DOHH2 (cell line): Measurements from ENCODE around the gene POLG.

Experiments used
- H3F3A ChIP-seq: fragments of 200-600 bp; sonication (generic), shearing (Covaris generic); 2 replicates; pipeline ENCODE4 v1.6.0; 2016; ENCODE audit warnings: antibody characterized with exemption, mild to moderate bottlenecking; ENCODE audit not compliant: control insufficient read depth, insufficient read depth
- H3K27ac ChIP-seq: fragments of 200-600 bp; sonication (generic); 2 replicates; pipeline ENCODE4 v1.5.1; 2014; ENCODE audit warnings: low read depth, mild to moderate bottlenecking, low read length, moderate library complexity
- H3K27me3 ChIP-seq: fragments of 200-600 bp; sonication (generic); 2 replicates; pipeline ENCODE4 v1.6.1; 2014; ENCODE audit warnings: mild to moderate bottlenecking, low read length, mixed read lengths; ENCODE audit not compliant: control insufficient read depth
- H3K36me3 ChIP-seq: fragments of 200-600 bp; sonication (generic); 2 replicates; pipeline ENCODE4 v1.6.1; 2014; ENCODE audit warnings: mild to moderate bottlenecking, low read length, moderate library complexity, mixed read lengths; ENCODE audit not compliant: control insufficient read depth
- H3K4me1 ChIP-seq: fragments of 200-600 bp; sonication (generic); 2 replicates; pipeline ENCODE4 v1.6.1; 2014; ENCODE audit warnings: mild to moderate bottlenecking, low read length, mixed read lengths; ENCODE audit not compliant: control insufficient read depth
- H3K4me2 ChIP-seq: fragments of 200-600 bp; sonication (generic); 2 replicates; pipeline ENCODE4 v1.6.0; 2014; ENCODE audit warnings: mild to moderate bottlenecking, low read length, moderate library complexity
- H3K4me3 ChIP-seq: fragments of 200-600 bp; sonication (generic); 2 replicates; pipeline ENCODE4 v1.5.1; 2014; ENCODE audit warnings: mild to moderate bottlenecking, low read length, mixed read lengths
- H3K79me2 ChIP-seq: fragments of 200-600 bp; sonication (generic); 2 replicates; pipeline ENCODE4 v1.6.1; 2014; ENCODE audit warnings: mild to moderate bottlenecking, low read length, mixed read lengths; ENCODE audit not compliant: control insufficient read depth
- H3K9me2 ChIP-seq: fragments of 200-600 bp; sonication (generic); replicated peaks from 2 replicates; pipeline ENCODE4 v1.6.1; 2014; ENCODE audit warnings: mild to moderate bottlenecking, low read length, mixed read lengths; ENCODE audit not compliant: control insufficient read depth
- H3K9me3 ChIP-seq: fragments of 200-600 bp; sonication (generic); 2 replicates; pipeline ENCODE4 v1.6.1; 2014; ENCODE audit warnings: antibody characterized with exemption, low read length, mixed read lengths; ENCODE audit not compliant: control insufficient read depth, insufficient read depth
- H4K20me1 ChIP-seq: fragments of 200-600 bp; sonication (generic); 2 replicates; pipeline ENCODE4 v1.6.0; 2014; ENCODE audit warnings: low read depth, mild to moderate bottlenecking, antibody characterized with exemption, low read length, moderate library complexity; ENCODE audit not compliant: control insufficient read depth, insufficient read depth
- EZH2phosphoT487 ChIP-seq: fragments of 200-600 bp; sonication (generic); IDR thresholded peaks from 2 replicates; pipeline ENCODE4 v1.6.1; 2017; ENCODE audit warnings: borderline replicate concordance, mild to moderate bottlenecking, antibody characterized with exemption, low read length, moderate library complexity, mixed read lengths
- TF ChIP-seq, protein P1 (sequence below): fragments of 200-600 bp; sonication (generic); IDR thresholded peaks from one replicate; pipeline ENCODE4 v1.5.1; 2014; ENCODE audit warnings: antibody characterized with exemption, mild to moderate bottlenecking, low read depth, low read length; ENCODE audit not compliant: poor library complexity, severe bottlenecking

POLG gene

DNA sequence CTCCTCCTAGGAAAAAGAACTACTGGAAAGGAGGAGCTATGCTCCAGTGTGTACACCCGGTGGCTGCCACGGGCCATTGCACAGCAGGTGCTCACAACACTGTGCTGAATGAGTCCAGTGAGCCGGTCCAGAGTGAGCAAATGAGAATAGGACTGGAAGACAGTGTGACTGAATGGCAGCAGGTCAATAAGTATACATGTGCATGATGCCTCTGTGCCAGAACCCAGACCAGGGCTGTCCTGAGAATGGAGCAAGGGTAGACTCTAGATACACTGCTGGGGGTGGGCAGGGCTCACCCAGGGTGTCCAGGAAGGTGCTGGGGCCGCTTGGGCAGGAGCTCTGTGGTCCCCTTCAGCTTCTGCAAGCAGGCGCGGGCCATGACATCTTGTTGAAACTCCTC lies 8.3 kb downstream of the POLG start:
- Histone ChIP-seq H3K4me1 (peaks cover 3% of the 10 kb centered on the region; the same call in 1 of the 2 replicates), H3K79me2 (peaks cover 42% of the 10 kb centered on the region), H3K9me2 (no peaks in the 10 kb centered on the region), H3K27me3 (no peaks in the 10 kb centered on the region), H3K36me3 (peaks cover 100% of the 10 kb centered on the region), H3K27ac (no peak overlapping the region), H3F3A (no peaks in the 10 kb centered on the region), H4K20me1 (peaks cover 27% of the 10 kb centered on the region; the same call in 1 of the 2 replicates), H3K4me2 (no peak overlapping the region), H3K9me3 (no peaks in the 10 kb centered on the region), H3K4me3 (no peak overlapping the region)
- TF ChIP-seq, protein P1, sequence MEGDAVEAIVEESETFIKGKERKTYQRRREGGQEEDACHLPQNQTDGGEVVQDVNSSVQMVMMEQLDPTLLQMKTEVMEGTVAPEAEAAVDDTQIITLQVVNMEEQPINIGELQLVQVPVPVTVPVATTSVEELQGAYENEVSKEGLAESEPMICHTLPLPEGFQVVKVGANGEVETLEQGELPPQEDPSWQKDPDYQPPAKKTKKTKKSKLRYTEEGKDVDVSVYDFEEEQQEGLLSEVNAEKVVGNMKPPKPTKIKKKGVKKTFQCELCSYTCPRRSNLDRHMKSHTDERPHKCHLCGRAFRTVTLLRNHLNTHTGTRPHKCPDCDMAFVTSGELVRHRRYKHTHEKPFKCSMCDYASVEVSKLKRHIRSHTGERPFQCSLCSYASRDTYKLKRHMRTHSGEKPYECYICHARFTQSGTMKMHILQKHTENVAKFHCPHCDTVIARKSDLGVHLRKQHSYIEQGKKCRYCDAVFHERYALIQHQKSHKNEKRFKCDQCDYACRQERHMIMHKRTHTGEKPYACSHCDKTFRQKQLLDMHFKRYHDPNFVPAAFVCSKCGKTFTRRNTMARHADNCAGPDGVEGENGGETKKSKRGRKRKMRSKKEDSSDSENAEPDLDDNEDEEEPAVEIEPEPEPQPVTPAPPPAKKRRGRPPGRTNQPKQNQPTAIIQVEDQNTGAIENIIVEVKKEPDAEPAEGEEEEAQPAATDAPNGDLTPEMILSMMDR: no peak
- TF ChIP-seq EZH2phosphoT487: no peak

DNA sequence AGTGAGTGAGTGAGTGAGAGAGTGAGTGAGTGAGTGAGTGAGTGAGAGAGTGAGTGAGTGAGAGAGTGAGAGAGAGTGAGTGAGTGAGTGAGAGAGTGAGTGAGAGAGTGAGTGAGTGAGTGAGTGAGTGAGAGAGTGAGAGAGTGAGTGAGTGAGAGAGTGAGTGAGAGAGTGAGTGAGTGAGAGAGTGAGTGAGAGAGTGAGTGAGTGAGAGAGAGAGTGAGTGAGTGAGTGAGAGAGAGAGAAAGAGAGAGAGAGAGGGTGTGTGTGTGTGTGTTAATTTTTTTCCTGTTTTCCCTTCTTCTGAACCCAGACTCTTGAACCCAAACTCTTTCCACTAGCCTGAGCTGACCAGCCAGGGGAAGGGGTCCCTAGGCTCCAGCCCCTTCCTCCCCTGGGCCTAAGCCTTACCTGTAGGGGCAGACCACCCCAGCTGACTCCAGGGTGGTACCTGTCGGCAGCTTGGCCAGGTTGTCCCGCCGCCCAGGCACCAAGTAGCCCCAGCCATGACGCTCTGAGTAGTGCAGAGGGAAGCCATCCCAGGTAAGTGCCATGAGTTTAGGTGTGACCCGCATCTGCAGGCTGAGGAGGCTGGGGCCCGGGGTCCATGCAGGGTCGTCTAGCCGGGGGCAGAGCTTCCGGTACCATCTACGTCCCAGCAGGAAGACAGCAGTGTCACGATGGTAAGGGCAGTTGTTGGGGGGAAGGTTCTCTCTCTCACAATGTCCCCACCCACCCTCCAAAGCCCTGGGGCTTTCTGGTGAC lies 9.4 kb downstream of the POLG start:
- H3K36me3 ChIP-seq: peaks cover 100% of the 10 kb centered on the region
- H3K4me3 ChIP-seq: no peak overlapping the region
- H3K27ac ChIP-seq: no peak overlapping the region
- H4K20me1 ChIP-seq: peaks cover 19% of the 10 kb centered on the region; the same call in 1 of the 2 replicates
- peaks cover 31% of the 10 kb centered on the region for H3K79me2 ChIP-seq
- no peaks in the 10 kb centered on the region for H3K27me3 ChIP-seq
- TF ChIP-seq EZH2phosphoT487: no peak
- TF ChIP-seq, protein P1: no peak
- H3K4me2 ChIP-seq: no peak overlapping the region
- no peaks in the 10 kb centered on the region for H3F3A ChIP-seq
- H3K4me1 ChIP-seq: no peaks in the 10 kb centered on the region
- no peaks in the 10 kb centered on the region for H3K9me3 ChIP-seq
- no peaks in the 10 kb centered on the region for H3K9me2 ChIP-seq

DNA sequence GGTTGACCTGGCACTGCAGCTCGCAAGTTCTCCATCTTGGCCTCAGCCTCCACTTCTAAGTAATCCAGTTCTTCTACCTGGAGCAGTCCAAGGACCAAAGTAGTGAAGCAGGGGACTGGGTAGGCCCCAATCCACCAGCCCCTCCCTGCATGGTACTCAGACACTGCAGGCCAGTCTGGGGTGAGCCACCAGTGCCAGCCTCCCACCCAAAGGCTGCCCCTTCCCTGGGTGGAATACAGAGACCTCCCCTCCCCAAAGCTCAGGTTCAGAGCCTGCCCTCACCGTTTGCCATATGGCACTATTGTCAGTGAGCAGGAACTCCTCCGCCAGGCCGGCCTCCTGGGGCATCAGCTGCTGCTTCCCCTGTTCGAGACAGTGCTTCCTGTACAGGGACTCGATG lies 10.8 kb downstream of the POLG start:
- Histone ChIP-seq H3K27me3 (no peaks in the 10 kb centered on the region), H4K20me1 (peaks cover 8% of the 10 kb centered on the region; the same call in 1 of the 2 replicates), H3K36me3 (peaks cover 100% of the 10 kb centered on the region), H3K4me3 (no peak overlapping the region), H3K9me2 (no peaks in the 10 kb centered on the region), H3K4me2 (no peak overlapping the region), H3K4me1 (no peaks in the 10 kb centered on the region), H3K27ac (no peak overlapping the region), H3K79me2 (peaks cover 17% of the 10 kb centered on the region), H3K9me3 (no peaks in the 10 kb centered on the region), H3F3A (no peaks in the 10 kb centered on the region; the same call in 1 of the 2 replicates)
- no peak for TF ChIP-seq EZH2phosphoT487
- TF ChIP-seq, protein P1: no peak
